HCT116 (cell line): ENCODE data around the gene CHN1.

Source experiments
- CBX3 ChIP-seq: IDR thresholded peaks from 2 replicates; pipeline ENCODE4 v1.6.1; 2012; ENCODE audit warnings: low read depth
- CTCF ChIP-seq, 3 experiments: fragments of 200-600 bp in 1 of 3; sonication (generic) in 1 of 3; IDR thresholded peaks in 2 of 3; conservative IDR thresholded peaks in 1 of 3; 2 replicates each; pipeline ENCODE4 v1.5.1; 2012 to 2017; ENCODE audit warnings: low read depth in 2 of 3, low read length in 2 of 3, antibody characterized with exemption in 1 of 3, borderline replicate concordance in 1 of 3, control low read depth in 1 of 3, mild to moderate bottlenecking in 1 of 3, mixed read lengths in 1 of 3, mixed run types in 1 of 3, moderate library complexity in 1 of 3; ENCODE audit not compliant: insufficient read depth in 1 of 3
- EZH2 ChIP-seq: fragments of 200-600 bp; sonication (generic); IDR thresholded peaks from 2 replicates; pipeline ENCODE4 v1.6.1; 2017; ENCODE audit warnings: antibody characterized with exemption, mixed run types
- EZH2phosphoT487 ChIP-seq: fragments of 200-600 bp; IDR thresholded peaks from 2 replicates; pipeline ENCODE4 v1.6.1; 2018; ENCODE audit warnings: antibody characterized with exemption, borderline replicate concordance
- MAX ChIP-seq: IDR thresholded peaks from 2 replicates; pipeline ENCODE4 v1.6.1; 2012
- POLR2A ChIP-seq: IDR thresholded peaks from 2 replicates; pipeline ENCODE4 v1.7.0; 2011; ENCODE audit warnings: borderline replicate concordance; ENCODE audit not compliant: insufficient read depth, insufficient read length; ENCODE audit errors: extremely low read depth
- POLR2AphosphoS5 ChIP-seq: IDR thresholded peaks from 2 replicates; pipeline ENCODE4 v1.6.1; 2011; ENCODE audit warnings: mild to moderate bottlenecking, low read depth, low read length, moderate library complexity
- SIN3A ChIP-seq: IDR thresholded peaks from 2 replicates; pipeline ENCODE4 v1.6.1; 2012; ENCODE audit warnings: low read depth
- SP1 ChIP-seq: IDR thresholded peaks from 2 replicates; pipeline ENCODE4 v1.6.1; 2012; ENCODE audit warnings: low read depth
- YY1 ChIP-seq: IDR thresholded peaks from 2 replicates; pipeline ENCODE4 v1.6.1; 2011; ENCODE audit warnings: low read length, low read depth, moderate library complexity, mild to moderate bottlenecking; ENCODE audit not compliant: insufficient replicate concordance; ENCODE audit errors: extremely low read depth
- ZNF274 ChIP-seq: fragments of 200-500 bp; sonication (Bioruptor generic); IDR thresholded peaks from 2 replicates; pipeline ENCODE4 v1.6.1; 2014; ENCODE audit warnings: mild to moderate bottlenecking, low read depth, low read length, inconsistent platforms

- no peak for TF ChIP-seq EZH2phosphoT487
- TF ChIP-seq CTCF (IDR thresholded peaks at IDR 0.05 in 2 of 3, conservative IDR thresholded peaks at IDR 0.05 in 1 of 3; ENCODE audit: borderline replicate concordance in 1 of 3, insufficient read depth in 1 of 3, low read depth in 2 of 3, low read length in 2 of 3): no peak
- TF ChIP-seq ZNF274: no peak
- no peak for TF ChIP-seq SP1
- TF ChIP-seq SIN3A: no peak
- TF ChIP-seq POLR2AphosphoS5: no peak
- TF ChIP-seq CBX3: no peak
- no peak for TF ChIP-seq POLR2A
- TF ChIP-seq MAX: no peak
- no peak for TF ChIP-seq YY1
- TF ChIP-seq EZH2: no peak
Measured at GRCh38 chr2:174781996-174782395, 223.2 kb downstream of the CHN1 start.
